HG03342 (cell line): Measurements from ENCODE around the gene ANKRD11.
"Not testable (repeated sequence)": the region's sequence is repeated elsewhere in the genome, so short reads cannot be mapped to it uniquely, and the experiment has no call there.

ENCODE experiments used
- ATAC-seq: cut with Tn5 transposase; IDR thresholded peaks from one replicate; pipeline ENCODE4 v1.9.1; 2021; ENCODE audit warnings: mild to moderate bottlenecking, moderate library complexity; ENCODE audit not compliant: unreplicated experiment

The ANKRD11 gene

GRCh38 chr16:89306457-89307420 is 183.6 kb downstream of the ANKRD11 start:
- not testable (repeated sequence) for ATAC-seq

GRCh38 chr16:89304941-89305705 is 185.2 kb downstream of the ANKRD11 start:
- ATAC-seq, result no peak

- ATAC-seq, result no peak
Measured at GRCh38 chr16:89304181-89304851, 186.0 kb downstream of the ANKRD11 start.

- ATAC-seq, result no peak
Measured at GRCh38 chr16:89303617-89304016, 186.7 kb downstream of the ANKRD11 start.

GRCh38 chr16:89300976-89301360 is 189.4 kb downstream of the ANKRD11 start:
- no peak for ATAC-seq

GRCh38 chr16:89300311-89300975 is 189.9 kb downstream of the ANKRD11 start:
- ATAC-seq, result no peak

- ATAC-seq, result not testable (repeated sequence)
Measured at GRCh38 chr16:89299357-89300111, 190.8 kb downstream of the ANKRD11 start.

GRCh38 chr16:89298623-89299225 is 191.6 kb downstream of the ANKRD11 start:
- ATAC-seq, result no peak

GRCh38 chr16:89297910-89298545 is 192.3 kb downstream of the ANKRD11 start:
- ATAC-seq, result no peak

- ATAC-seq, result no peak
Measured at GRCh38 chr16:89297156-89297874, 193.0 kb downstream of the ANKRD11 start.

- no peak for ATAC-seq
Measured at GRCh38 chr16:89295915-89296314, 194.4 kb downstream of the ANKRD11 start.

- no peak for ATAC-seq
Measured at GRCh38 chr16:89295071-89295900, 195.1 kb downstream of the ANKRD11 start.

GRCh38 chr16:89294486-89294885 is 195.9 kb downstream of the ANKRD11 start:
- ATAC-seq, result no peak

- no peak for ATAC-seq
Measured at GRCh38 chr16:89293276-89294143, 196.9 kb downstream of the ANKRD11 start.

- ATAC-seq, result no peak
Measured at GRCh38 chr16:89292443-89293078, 197.8 kb downstream of the ANKRD11 start.

- no peak for ATAC-seq
Measured at GRCh38 chr16:89291776-89292175, 198.6 kb downstream of the ANKRD11 start.
